Testis (tissue), 2 donors: ENCODE data around the gene SH3BP4.

Experiments
- CTCF ChIP-seq, 3 experiments: fragments of 450-650 bp in 2 of 3; fragments of 200-600 bp in 1 of 3; sonication (generic) in 1 of 3; IDR thresholded peaks; one replicate each; pipeline ENCODE4 v1.5.1; 2016 to 2019; ENCODE audit warnings: antibody characterized with exemption in 3 of 3, mild to moderate bottlenecking in 2 of 3, moderate library complexity in 1 of 3
- POLR2A ChIP-seq: fragments of 450-650 bp; IDR thresholded peaks from one replicate; pipeline ENCODE4 v1.6.1; 2017; ENCODE audit warnings: antibody characterized with exemption, mild to moderate bottlenecking, moderate library complexity

- TF ChIP-seq POLR2A (no peak), CTCF (IDR thresholded peaks at IDR 0.05) (no peak)
Observed at GRCh38 chr2:235045336-235045972, 93.6 kb downstream of the SH3BP4 start.
